Measurements from ENCODE around the gene RHEBL1.

Gene RHEBL1

GRCh38 chr12:49066120-49066519 lies 3.7 kb downstream of the RHEBL1 start:
- TF ChIP-seq TAF1 (IDR thresholded peaks at IDR 0.05; ENCODE audit: low read depth) (no peak), USF1 (IDR thresholded peaks at IDR 0.05) (no peak), TEAD4 (IDR thresholded peaks at IDR 0.05) (no peak), FOXM1 (IDR thresholded peaks at IDR 0.05; ENCODE audit: borderline replicate concordance, low read depth) (no peak), CREB1 (IDR thresholded peaks at IDR 0.05; ENCODE audit: low read depth) (no peak), TCF12 (IDR thresholded peaks at IDR 0.05; ENCODE audit: low read depth) (no peak), CEBPB (IDR thresholded peaks at IDR 0.05) (no peak), EP300 (IDR thresholded peaks at IDR 0.05; ENCODE audit: borderline replicate concordance) (no peak), YY1 (IDR thresholded peaks at IDR 0.05; ENCODE audit: low read depth) (no peak)

GRCh38 chr12:49064767-49065152 lies 5.0 kb downstream of the RHEBL1 start:
- TF ChIP-seq YY1 (IDR thresholded peaks at IDR 0.05; ENCODE audit: low read depth) (no peak), USF1 (IDR thresholded peaks at IDR 0.05) (no peak), FOXM1 (IDR thresholded peaks at IDR 0.05; ENCODE audit: borderline replicate concordance, low read depth) (no peak), TAF1 (IDR thresholded peaks at IDR 0.05; ENCODE audit: low read depth) (no peak), EGR1 (IDR thresholded peaks at IDR 0.05) (no peak), MAX (IDR thresholded peaks at IDR 0.05) (no peak), EP300 (IDR thresholded peaks at IDR 0.05; ENCODE audit: borderline replicate concordance) (no peak), CEBPB (IDR thresholded peaks at IDR 0.05) (no peak), NFIC (IDR thresholded peaks at IDR 0.05) (no peak), RAD21 (IDR thresholded peaks at IDR 0.05; ENCODE audit: low read depth) (no peak), TCF12 (IDR thresholded peaks at IDR 0.05; ENCODE audit: low read depth) (no peak), REST (IDR thresholded peaks at IDR 0.05; ENCODE audit: low read depth) (no peak), CREB1 (IDR thresholded peaks at IDR 0.05; ENCODE audit: low read depth) (no peak), TEAD4 (IDR thresholded peaks at IDR 0.05) (no peak)

GRCh38 chr12:49061157-49061650 lies 8.6 kb downstream of the RHEBL1 start:
- no peak for TF ChIP-seq TAF1 (IDR thresholded peaks at IDR 0.05; ENCODE audit: low read depth)
- TF ChIP-seq NFIC (IDR thresholded peaks at IDR 0.05) = no peak
- no peak for TF ChIP-seq REST (IDR thresholded peaks at IDR 0.05; ENCODE audit: low read depth)
- TF ChIP-seq YY1 (IDR thresholded peaks at IDR 0.05; ENCODE audit: low read depth) = no peak
- no peak for TF ChIP-seq ZBTB7A (IDR thresholded peaks at IDR 0.05; ENCODE audit: low read depth)
- TF ChIP-seq TCF12 (IDR thresholded peaks at IDR 0.05; ENCODE audit: low read depth) = no peak
- no peak for TF ChIP-seq CEBPB (IDR thresholded peaks at IDR 0.05)
- no peak for TF ChIP-seq MAX (IDR thresholded peaks at IDR 0.05)
- TF ChIP-seq EP300 (IDR thresholded peaks at IDR 0.05; ENCODE audit: borderline replicate concordance) = no peak
- no peak for TF ChIP-seq FOXM1 (IDR thresholded peaks at IDR 0.05; ENCODE audit: borderline replicate concordance, low read depth)
- TF ChIP-seq USF1 (IDR thresholded peaks at IDR 0.05) = no peak
- TF ChIP-seq TEAD4 (IDR thresholded peaks at IDR 0.05) = no peak
- no peak for TF ChIP-seq RAD21 (IDR thresholded peaks at IDR 0.05; ENCODE audit: low read depth)
- TF ChIP-seq EGR1 (IDR thresholded peaks at IDR 0.05) = no peak

- TF ChIP-seq REST (IDR thresholded peaks at IDR 0.05; ENCODE audit: low read depth) = no peak
- TF ChIP-seq USF1 (IDR thresholded peaks at IDR 0.05) = peak; percentile 81
- TF ChIP-seq YY1 (IDR thresholded peaks at IDR 0.05; ENCODE audit: low read depth) = peak; percentile 92
- peak; percentile 60 for TF ChIP-seq NFIC (IDR thresholded peaks at IDR 0.05)
- TF ChIP-seq TCF12 (IDR thresholded peaks at IDR 0.05; ENCODE audit: low read depth) = peak; percentile 88
- peak; percentile 73 for TF ChIP-seq EP300 (IDR thresholded peaks at IDR 0.05; ENCODE audit: borderline replicate concordance)
- TF ChIP-seq TEAD4 (IDR thresholded peaks at IDR 0.05) = peak; percentile 60; the same call in 1 of the 2 replicates
- peak; percentile 48; the same call in 1 of the 2 replicates for TF ChIP-seq CEBPB (IDR thresholded peaks at IDR 0.05)
- TF ChIP-seq MAX (IDR thresholded peaks at IDR 0.05) = peak; percentile 99
- peak; percentile 96; the same call in 1 of the 2 replicates for TF ChIP-seq ZBTB7A (IDR thresholded peaks at IDR 0.05; ENCODE audit: low read depth)
- peak; percentile 62 for TF ChIP-seq FOXM1 (IDR thresholded peaks at IDR 0.05; ENCODE audit: borderline replicate concordance, low read depth)
- no peak for TF ChIP-seq RAD21 (IDR thresholded peaks at IDR 0.05; ENCODE audit: low read depth)
- peak; percentile 99 for TF ChIP-seq TAF1 (IDR thresholded peaks at IDR 0.05; ENCODE audit: low read depth)
- TF ChIP-seq EGR1 (IDR thresholded peaks at IDR 0.05) = peak; percentile 43
- TF ChIP-seq CREB1 (IDR thresholded peaks at IDR 0.05; ENCODE audit: low read depth) = peak; percentile 88
Measured at GRCh38 chr12:49060237-49061156, 9.3 kb downstream of the RHEBL1 start, which contains the start of gene KMT2D. Gene KMT2D (minus strand): TSS chr12:49060794. CDS start chr12:49055324, 5,470 bp downstream.

Measured in Ishikawa (cell line).